Nephron (organoid): Measurements from ENCODE around the gene LHB.

Source experiments
- H3K27ac Mint-ChIP-seq, 3 experiments: 2 replicates each; pipeline ENCODE4 v1.8.0; 2020; ENCODE audit warnings: mixed read lengths in 3 of 3, mild to moderate bottlenecking in 2 of 3, moderate library complexity in 1 of 3
- H3K27me3 Mint-ChIP-seq: 2 replicates; pipeline ENCODE4 v1.8.0; 2021; ENCODE audit warnings: low read depth, mild to moderate bottlenecking, moderate library complexity, mixed read lengths
- H3K36me3 Mint-ChIP-seq: 2 replicates; pipeline ENCODE4 v1.8.0; 2020; ENCODE audit warnings: low read depth, mixed read lengths
- H3K4me1 Mint-ChIP-seq: 2 replicates; pipeline ENCODE4 v1.8.0; 2020; ENCODE audit warnings: mixed read lengths
- H3K4me3 Mint-ChIP-seq, 3 experiments: 2 replicates each; pipeline ENCODE4 v1.8.0; 2020; ENCODE audit warnings: mild to moderate bottlenecking in 3 of 3, mixed read lengths in 3 of 3, moderate library complexity in 2 of 3
- H3K9me3 Mint-ChIP-seq: 2 replicates; pipeline ENCODE4 v1.8.0; 2020; ENCODE audit warnings: mixed read lengths
- TF ChIP-seq, protein P1 (sequence below), 3 experiments: fragments of 200-600 bp; sonication (generic); IDR thresholded peaks; one replicate each; pipeline ENCODE4 v1.5.0; 2021; ENCODE audit warnings: antibody characterized with exemption in 3 of 3; ENCODE audit not compliant: unreplicated experiment in 3 of 3

LHB gene

GRCh38 chr19:48991873-48992580 lies 24.9 kb downstream of the LHB start:
- Mint-ChIP-seq H3K4me3 (peak overlapping the region; percentile 93 to 96 (median 96)), H3K4me1 (peaks cover 42% of the 10 kb centered on the region), H3K27ac (peak overlapping the region; percentile 85 to 99 (median 98)), H3K36me3 (peaks cover 29% of the 10 kb centered on the region), H3K27me3 (no peaks in the 10 kb centered on the region), H3K9me3 (no peaks in the 10 kb centered on the region)
- TF ChIP-seq, protein P1, sequence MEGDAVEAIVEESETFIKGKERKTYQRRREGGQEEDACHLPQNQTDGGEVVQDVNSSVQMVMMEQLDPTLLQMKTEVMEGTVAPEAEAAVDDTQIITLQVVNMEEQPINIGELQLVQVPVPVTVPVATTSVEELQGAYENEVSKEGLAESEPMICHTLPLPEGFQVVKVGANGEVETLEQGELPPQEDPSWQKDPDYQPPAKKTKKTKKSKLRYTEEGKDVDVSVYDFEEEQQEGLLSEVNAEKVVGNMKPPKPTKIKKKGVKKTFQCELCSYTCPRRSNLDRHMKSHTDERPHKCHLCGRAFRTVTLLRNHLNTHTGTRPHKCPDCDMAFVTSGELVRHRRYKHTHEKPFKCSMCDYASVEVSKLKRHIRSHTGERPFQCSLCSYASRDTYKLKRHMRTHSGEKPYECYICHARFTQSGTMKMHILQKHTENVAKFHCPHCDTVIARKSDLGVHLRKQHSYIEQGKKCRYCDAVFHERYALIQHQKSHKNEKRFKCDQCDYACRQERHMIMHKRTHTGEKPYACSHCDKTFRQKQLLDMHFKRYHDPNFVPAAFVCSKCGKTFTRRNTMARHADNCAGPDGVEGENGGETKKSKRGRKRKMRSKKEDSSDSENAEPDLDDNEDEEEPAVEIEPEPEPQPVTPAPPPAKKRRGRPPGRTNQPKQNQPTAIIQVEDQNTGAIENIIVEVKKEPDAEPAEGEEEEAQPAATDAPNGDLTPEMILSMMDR (IDR thresholded peaks at IDR 0.05; ENCODE audit: unreplicated experiment in 3 of 3) = no peak

- TF ChIP-seq, protein P1 (IDR thresholded peaks at IDR 0.05; ENCODE audit: unreplicated experiment in 3 of 3) = no peak
- no peaks in the 10 kb centered on the region for H3K27me3 Mint-ChIP-seq
- peaks cover 42% of the 10 kb centered on the region for H3K4me1 Mint-ChIP-seq
Measured at GRCh38 chr19:48991011-48991609, 25.8 kb downstream of the LHB start.

GRCh38 chr19:48990400-48990799 lies 26.5 kb downstream of the LHB start:
- peak overlapping the region in 2 of 3 experiments; percentile 45 to 53 for H3K4me3 Mint-ChIP-seq
- no peaks in the 10 kb centered on the region for H3K27me3 Mint-ChIP-seq
- TF ChIP-seq, protein P1 (IDR thresholded peaks at IDR 0.05; ENCODE audit: unreplicated experiment in 3 of 3) = no peak
- peaks cover 37% of the 10 kb centered on the region for H3K36me3 Mint-ChIP-seq
- peaks cover 42% of the 10 kb centered on the region for H3K4me1 Mint-ChIP-seq
- no peaks in the 10 kb centered on the region for H3K9me3 Mint-ChIP-seq
- H3K27ac Mint-ChIP-seq = peak overlapping the region; percentile 24 to 85 (median 72)

More at GRCh38 chr19:48991011-48991609, 25.8 kb downstream of the LHB start:
- Mint-ChIP-seq H3K4me3 (peak overlapping the region; percentile 44 to 96 (median 96)), H3K36me3 (peaks cover 35% of the 10 kb centered on the region), H3K9me3 (no peaks in the 10 kb centered on the region), H3K27ac (peak overlapping the region in 2 of 3 experiments; percentile 72 to 85)

- Mint-ChIP-seq H3K27ac (peak overlapping the region; percentile 24 to 91 (median 85)), H3K4me3 (peak overlapping the region; percentile 20 to 53 (median 45)), H3K9me3 (no peaks in the 10 kb centered on the region), H3K36me3 (peaks cover 40% of the 10 kb centered on the region), H3K4me1 (peaks cover 36% of the 10 kb centered on the region), H3K27me3 (no peaks in the 10 kb centered on the region)
- TF ChIP-seq, protein P1 (IDR thresholded peaks at IDR 0.05; ENCODE audit: unreplicated experiment in 3 of 3) = no peak
Measured at GRCh38 chr19:48989701-48990291, 27.1 kb downstream of the LHB start.

DNA sequence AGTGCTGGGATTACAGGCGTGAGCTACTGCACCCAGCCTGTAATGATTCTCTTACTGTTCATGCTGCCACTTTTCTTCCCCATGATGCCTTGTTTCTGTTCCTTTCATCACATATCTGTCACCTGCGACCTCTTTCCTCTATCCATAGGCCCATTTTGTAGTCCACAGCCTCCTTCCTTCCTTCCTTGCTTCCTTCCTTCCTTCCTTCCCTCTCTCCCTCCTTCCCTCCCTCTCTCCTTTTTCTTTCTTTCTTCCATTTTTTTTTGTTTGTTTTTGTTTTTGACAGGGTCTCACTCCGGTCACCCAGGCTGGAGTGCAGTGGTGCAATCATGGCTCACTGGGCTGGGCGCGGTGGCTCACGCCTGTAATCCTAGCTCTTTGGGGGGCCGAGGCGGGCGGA lies 28.0 kb downstream of the LHB start:
- H3K9me3 Mint-ChIP-seq = no peaks in the 10 kb centered on the region
- no peaks in the 10 kb centered on the region for H3K27me3 Mint-ChIP-seq
- H3K4me1 Mint-ChIP-seq = peaks cover 29% of the 10 kb centered on the region
- TF ChIP-seq, protein P1 (IDR thresholded peaks at IDR 0.05; ENCODE audit: unreplicated experiment in 3 of 3) = no peak
- peak overlapping the region in 1 of 3 experiments; percentile 46 for H3K27ac Mint-ChIP-seq
- no peak overlapping the region for H3K4me3 Mint-ChIP-seq
- peaks cover 40% of the 10 kb centered on the region for H3K36me3 Mint-ChIP-seq
